Esophagus muscularis mucosa (tissue), 4 donors: Measurements from ENCODE around the gene PIK3R4. TPM values are rescaled to one million over a fixed set of nuclear protein-coding genes. Genes with fewer than 3 reads are reported as not detected.

Experiments
- DNase-seq: peaks from one replicate; pipeline ENCODE4 v3.0.0-alpha.2; 2017; ENCODE audit errors: extremely low spot score
- H3K27ac ChIP-seq, 4 donors: fragments of 200-600 bp; sonication (generic); replicated peaks in 1 of 4; 1 replicate in 3 of 4; 2 replicates in 1 of 4; pipeline ENCODE4 v1.5.1; 2016 to 2019; ENCODE audit warnings: mild to moderate bottlenecking in 1 of 4
- H3K27me3 ChIP-seq, 4 donors: fragments of 200-600 bp; sonication (generic); one replicate each; pipeline versions ENCODE4 v1.5.1 to v1.6.0; 2016 to 2019
- H3K36me3 ChIP-seq, 4 donors: fragments of 200-600 bp; sonication (generic); one replicate each; pipeline ENCODE4 v1.5.1; 2016 to 2019
- H3K4me1 ChIP-seq, 4 donors: fragments of 200-600 bp; sonication (generic); one replicate each; pipeline ENCODE4 v1.5.1; 2016 to 2019
- H3K4me3 ChIP-seq, 4 donors: fragments of 200-600 bp; sonication (generic); 1 replicate in 2 of 4; 2 replicates in 2 of 4; pipeline ENCODE4 v1.5.1; 2016 to 2019; ENCODE audit warnings: mild to moderate bottlenecking in 4 of 4, moderate library complexity in 1 of 4
- H3K9me3 ChIP-seq, 4 donors: fragments of 200-600 bp; sonication (generic); 1 replicate in 3 of 4; 2 replicates in 1 of 4; pipeline ENCODE4 v1.5.1; 2016 to 2019
- CTCF ChIP-seq, 3 experiments: fragments of 200-600 bp in 2 of 3; fragments of 450-650 bp in 1 of 3; sonication (generic) in 2 of 3; IDR thresholded peaks; one replicate each; pipeline ENCODE4 v1.5.1; 2017 to 2019; ENCODE audit warnings: antibody characterized with exemption in 3 of 3, mild to moderate bottlenecking in 2 of 3, moderate library complexity in 1 of 3
- EP300 ChIP-seq: sonication (generic); formaldehyde crosslinking; IDR thresholded peaks from one replicate; pipeline ENCODE4 v1.6.1; 2017; ENCODE audit warnings: antibody characterized with exemption
- POLR2A ChIP-seq: fragments of 450-650 bp; IDR thresholded peaks from one replicate; pipeline ENCODE4 v1.6.1; 2017; ENCODE audit warnings: antibody characterized with exemption, moderate library complexity, mild to moderate bottlenecking, low read depth
- POLR2AphosphoS5 ChIP-seq, 2 donors: sonication (generic); formaldehyde crosslinking; IDR thresholded peaks; one replicate each; pipeline ENCODE4 v1.6.1; 2017; ENCODE audit warnings: antibody characterized with exemption in 2 of 2
- WGBS: methylation state at CpG from one replicate; pipeline ENCODE4 v1.1.5; 2018; 5-methylcytosine and 5-hydroxymethylcytosine counted together
- intact Hi-C: fragments of 100-400 bp; cut with DNase I; formaldehyde crosslinking; loops from one replicate; pipeline ENCODE4 v1.15.1; 2023
- total RNA-seq, 4 donors: library from RNA; depleted of rRNA; stranded (reverse); fragments of >200 nt; gene quantifications; one replicate each; pipeline versions ENCODE4 v1.1.0 to v1.2.1, GENCODE V29; 2016

The PIK3R4 gene
- total RNA-seq, 4 donors from 2014 or later, result 30.6 to 40.0 (median 38.0) TPM

- no peak overlapping the region for H3K27ac ChIP-seq
- WGBS, result 84% methylated on average over 2 of the region's 2 CpGs
- H3K27me3 ChIP-seq, result no peaks in the 10 kb centered on the region
- no peak overlapping the region for H3K4me3 ChIP-seq
- TF ChIP-seq CTCF (IDR thresholded peaks at IDR 0.05) (no peak), POLR2A (no peak), POLR2AphosphoS5 (IDR thresholded peaks at IDR 0.05) (no peak), EP300 (no peak)
- no peaks in the 10 kb centered on the region for H3K36me3 ChIP-seq
- H3K9me3 ChIP-seq, result no peaks in the 10 kb centered on the region
- DNase-seq, result peak; percentile 19
- intact Hi-C loops, result no loop called here
- H3K4me1 ChIP-seq, result no peaks in the 10 kb centered on the region
These were observed 111.3 kb downstream of the PIK3R4 start for GRCh38 chr3:130635285-130635684.

Other genes starting within 250 kb of the PIK3R4 start
- gene COL6A6, start 229.7 kb downstream of the PIK3R4 start, total RNA-seq, result under 1 TPM; under 0.01 to 0.17 (median 0.12) TPM
- 10 to 100 TPM; 32.1 to 52.3 (median 35.0) TPM for gene ATP2C1, start 147.3 kb upstream of the PIK3R4 start, total RNA-seq